Neural crest cell (in vitro differentiated cells): ENCODE measurements around the gene PPP2R3B. TPM values are rescaled to one million over a fixed set of nuclear protein-coding genes. Genes with fewer than 3 reads are reported as not detected.
"Not testable (repeated sequence)": the region's sequence is repeated elsewhere in the genome, so short reads cannot be mapped to it uniquely, and the experiment has no call there.

Source experiments
- DNase-seq: peaks from one replicate; pipeline ENCODE4 v3.0.0; 2021; ENCODE audit warnings: low read depth, mixed read lengths, low spot score
- H3K27ac Mint-ChIP-seq: one replicate; pipeline ENCODE4 v1.8.0; 2021; ENCODE audit warnings: mild to moderate bottlenecking, mixed read lengths; ENCODE audit not compliant: unreplicated experiment
- H3K27me3 Mint-ChIP-seq: 2 replicates; pipeline ENCODE4 v1.8.0; 2021; ENCODE audit warnings: low read depth, mild to moderate bottlenecking, mixed read lengths
- H3K36me3 Mint-ChIP-seq: 2 replicates; pipeline ENCODE4 v1.8.0; 2021; ENCODE audit warnings: low read depth, mild to moderate bottlenecking, mixed read lengths
- H3K4me1 Mint-ChIP-seq: 2 replicates; pipeline ENCODE4 v1.8.0; 2021; ENCODE audit warnings: mixed read lengths
- H3K4me3 Mint-ChIP-seq: one replicate; pipeline ENCODE4 v1.8.0; 2021; ENCODE audit warnings: mild to moderate bottlenecking, mixed read lengths
- H3K9me3 Mint-ChIP-seq: 2 replicates; pipeline ENCODE4 v1.8.0; 2021; ENCODE audit warnings: mixed read lengths
- long read RNA-seq: library from polyadenylated mRNA; unstranded; transcript quantifications from one replicate; pipeline ENCODE4 v2.0.0, GENCODE V29; 2020
- total RNA-seq: library from RNA; stranded (reverse); gene quantifications from 2 replicates; pipeline ENCODE4 v1.2.1, GENCODE V29; 2021
- TF ChIP-seq, protein P1 (sequence below): fragments of 200-600 bp; sonication (generic); conservative IDR thresholded peaks from 2 replicates; pipeline ENCODE4 v1.5.0; 2021; ENCODE audit warnings: antibody characterized with exemption, mild to moderate bottlenecking

Gene PPP2R3B
- 88.4 and 96.5 TPM in 2 replicates for total RNA-seq
- long read RNA-seq, partial matches to known transcripts: 0 of 2 reads
- long read RNA-seq, other reads (novel, unspliced or antisense): 2 of 2 reads

- Mint-ChIP-seq H3K4me1 (peaks cover 33% of the 10 kb centered on the region), H3K9me3 (no peaks in the 10 kb centered on the region), H3K27ac (peak within 1 kb of the TSS; percentile 98), H3K4me3 (peak within 1 kb of the TSS; percentile 90), H3K27me3 (peaks cover 2% of the 10 kb centered on the region), H3K36me3 (no peaks in the 10 kb centered on the region)
- TF ChIP-seq, protein P1, sequence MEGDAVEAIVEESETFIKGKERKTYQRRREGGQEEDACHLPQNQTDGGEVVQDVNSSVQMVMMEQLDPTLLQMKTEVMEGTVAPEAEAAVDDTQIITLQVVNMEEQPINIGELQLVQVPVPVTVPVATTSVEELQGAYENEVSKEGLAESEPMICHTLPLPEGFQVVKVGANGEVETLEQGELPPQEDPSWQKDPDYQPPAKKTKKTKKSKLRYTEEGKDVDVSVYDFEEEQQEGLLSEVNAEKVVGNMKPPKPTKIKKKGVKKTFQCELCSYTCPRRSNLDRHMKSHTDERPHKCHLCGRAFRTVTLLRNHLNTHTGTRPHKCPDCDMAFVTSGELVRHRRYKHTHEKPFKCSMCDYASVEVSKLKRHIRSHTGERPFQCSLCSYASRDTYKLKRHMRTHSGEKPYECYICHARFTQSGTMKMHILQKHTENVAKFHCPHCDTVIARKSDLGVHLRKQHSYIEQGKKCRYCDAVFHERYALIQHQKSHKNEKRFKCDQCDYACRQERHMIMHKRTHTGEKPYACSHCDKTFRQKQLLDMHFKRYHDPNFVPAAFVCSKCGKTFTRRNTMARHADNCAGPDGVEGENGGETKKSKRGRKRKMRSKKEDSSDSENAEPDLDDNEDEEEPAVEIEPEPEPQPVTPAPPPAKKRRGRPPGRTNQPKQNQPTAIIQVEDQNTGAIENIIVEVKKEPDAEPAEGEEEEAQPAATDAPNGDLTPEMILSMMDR: no peak
- DNase-seq: peak; percentile 98
Observed at GRCh38 chrX:386768-387575, at the start of gene PPP2R3B. Gene PPP2R3B, minus strand, starts transcription at chrX:386907. Its CDS starts 216 bp downstream, at chrX:386691.

DNA sequence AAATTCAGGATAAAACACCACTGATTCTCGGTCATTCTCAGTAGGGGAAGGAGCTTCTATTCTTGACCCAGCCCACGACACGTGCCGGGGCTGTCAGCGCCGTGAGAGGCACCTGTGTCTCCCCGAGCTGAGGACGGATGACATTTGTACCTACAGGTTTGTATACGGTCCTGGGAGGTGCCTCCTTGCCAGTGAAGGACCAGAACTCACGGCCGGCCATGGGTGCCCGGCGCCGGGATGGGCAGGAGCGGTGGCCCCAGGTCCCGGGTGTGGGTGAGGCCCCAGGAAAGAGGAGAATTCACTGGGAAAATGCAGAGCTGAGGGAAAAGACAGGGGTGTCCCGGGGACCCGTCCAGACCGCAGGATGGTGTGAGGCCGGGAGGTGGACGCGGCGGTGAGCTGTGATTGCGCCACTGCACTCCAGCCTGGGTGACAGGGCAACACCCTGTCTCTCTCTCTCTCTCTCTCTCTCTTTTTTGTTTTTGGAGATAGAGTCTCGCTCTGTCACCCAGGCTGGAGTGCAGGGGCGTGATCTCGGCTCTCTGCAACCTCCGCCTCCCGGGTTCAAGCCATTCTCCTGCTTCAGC lies 48.9 kb upstream of the PPP2R3B start:
- TF ChIP-seq, protein P1: no peak
- peaks cover 26% of the 10 kb centered on the region for H3K4me1 Mint-ChIP-seq
- H3K9me3 Mint-ChIP-seq: peaks cover 20% of the 10 kb centered on the region
- H3K4me3 Mint-ChIP-seq: no peak overlapping the region
- peaks cover 16% of the 10 kb centered on the region for H3K27me3 Mint-ChIP-seq
- H3K36me3 Mint-ChIP-seq: peaks cover 14% of the 10 kb centered on the region
- H3K27ac Mint-ChIP-seq: no peak overlapping the region
- no peak for DNase-seq

GRCh38 chrX:434946-435345 lies 48.2 kb upstream of the PPP2R3B start:
- Mint-ChIP-seq H3K27me3 (peaks cover 20% of the 10 kb centered on the region), H3K36me3 (peaks cover 9% of the 10 kb centered on the region), H3K9me3 (peaks cover 14% of the 10 kb centered on the region), H3K4me1 (peaks cover 22% of the 10 kb centered on the region), H3K4me3 (no peak overlapping the region), H3K27ac (no peak overlapping the region)
- DNase-seq: no peak
- TF ChIP-seq, protein P1: no peak

GRCh38 chrX:433771-434170 lies 47.1 kb upstream of the PPP2R3B start:
- Mint-ChIP-seq H3K4me1 (peaks cover 17% of the 10 kb centered on the region), H3K4me3 (no peak overlapping the region), H3K27ac (no peak overlapping the region), H3K27me3 (peaks cover 24% of the 10 kb centered on the region), H3K36me3 (peaks cover 5% of the 10 kb centered on the region), H3K9me3 (peaks cover 8% of the 10 kb centered on the region)
- TF ChIP-seq, protein P1: no peak
- DNase-seq: no peak

DNA sequence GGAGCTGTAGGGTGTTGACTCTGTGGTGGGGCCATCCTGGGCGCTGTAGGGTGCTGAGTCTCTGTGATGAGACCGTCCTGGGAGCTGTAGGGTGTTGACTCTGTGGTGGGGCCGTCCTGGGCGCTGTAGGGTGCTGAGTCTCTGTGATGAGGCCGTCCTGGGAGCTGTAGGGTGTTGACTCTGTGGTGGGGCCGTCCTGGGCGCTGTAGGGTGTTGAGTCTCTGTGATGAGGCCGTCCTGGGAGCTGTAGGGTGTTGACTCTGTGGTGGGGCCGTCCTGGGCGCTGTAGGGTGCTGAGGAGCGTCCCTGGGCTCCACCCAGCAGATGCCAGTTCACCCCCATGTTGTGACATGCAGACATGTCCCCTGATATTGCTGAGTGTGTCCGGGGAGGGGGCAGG lies 46.0 kb upstream of the PPP2R3B start:
- not testable (repeated sequence) for H3K9me3 Mint-ChIP-seq, H3K4me3 Mint-ChIP-seq
- peaks cover 34% of the 10 kb centered on the region for H3K27me3 Mint-ChIP-seq

More for the DNA sequence above, 46.0 kb upstream of the PPP2R3B start:
- DNase-seq, H3K27ac Mint-ChIP-seq, H3K36me3 Mint-ChIP-seq: not testable (repeated sequence)
- peaks cover 21% of the 10 kb centered on the region for H3K4me1 Mint-ChIP-seq
